ENCODE measurements around the gene SMYD2.

GRCh38 chr1:214305164-214305751 lies 24.3 kb downstream of the SMYD2 start:
- TF ChIP-seq CTCF (IDR thresholded peaks at IDR 0.05): no peak
- TF ChIP-seq POLR2A (IDR thresholded peaks at IDR 0.05): no peak
